Measurements from ENCODE around the gene OR2A5.
"Not testable (repeated sequence)": the region's sequence is repeated elsewhere in the genome, so short reads cannot be mapped to it uniquely, and the experiment has no call there.

OR2A5 gene

GRCh38 chr7:144036302-144036885 is 12.4 kb upstream of the OR2A5 start:
- no peak for DNase-seq

- no peak for DNase-seq
Measured at GRCh38 chr7:144037414-144038035, 11.2 kb upstream of the OR2A5 start.

- DNase-seq = no peak
Measured at GRCh38 chr7:144038887-144039286, 9.9 kb upstream of the OR2A5 start.

GRCh38 chr7:144049491-144049890 is 743 bp downstream of the OR2A5 start:
- DNase-seq = no peak

GRCh38 chr7:144050093-144050492 is 1.3 kb downstream of the OR2A5 start:
- no peak for DNase-seq

- DNase-seq = not testable (repeated sequence)
Measured at GRCh38 chr7:144050884-144051283, 2.1 kb downstream of the OR2A5 start.

GRCh38 chr7:144057954-144058353 is 9.2 kb downstream of the OR2A5 start:
- DNase-seq = no peak

GRCh38 chr7:144063710-144064109 is 15.0 kb downstream of the OR2A5 start:
- no peak for DNase-seq

- DNase-seq = no peak
Measured at GRCh38 chr7:144069511-144069910, 20.8 kb downstream of the OR2A5 start, which contains the start of gene OR2A25. Gene OR2A25, plus strand, starts transcription at chr7:144069811. Its CDS starts 4,409 bp downstream, at chr7:144074220.

- DNase-seq = no peak
Measured at GRCh38 chr7:144069953-144070352, 21.2 kb downstream of the OR2A5 start.

- no peak for DNase-seq
Measured at GRCh38 chr7:144074374-144074773, 25.6 kb downstream of the OR2A5 start.

- DNase-seq = no peak
Measured at GRCh38 chr7:144085978-144086377, 37.2 kb downstream of the OR2A5 start, which contains the start of gene OR2A12. Gene OR2A12, plus strand, starts transcription at chr7:144086278. Its CDS starts 8,830 bp downstream, at chr7:144095108.

- DNase-seq = no peak
Measured at GRCh38 chr7:144086730-144087129, 38.0 kb downstream of the OR2A5 start.

GRCh38 chr7:144087230-144087629 is 38.5 kb downstream of the OR2A5 start:
- DNase-seq = no peak

GRCh38 chr7:144090667-144091066 is 41.9 kb downstream of the OR2A5 start:
- DNase-seq = no peak

- no peak for DNase-seq
Measured at GRCh38 chr7:144098776-144099175, 50.0 kb downstream of the OR2A5 start.

- no peak for DNase-seq
Measured at GRCh38 chr7:144100607-144101006, 51.9 kb downstream of the OR2A5 start.

- no peak for DNase-seq
Measured at GRCh38 chr7:144102041-144102440, 53.3 kb downstream of the OR2A5 start.

- no peak for DNase-seq
Measured at GRCh38 chr7:144105211-144105610, 56.5 kb downstream of the OR2A5 start.

Measured in NCI-H2227 treated with DMSO at 0.1 percent for 48 hours (cell line).